ENCODE measurements around the gene CRADD. TPM values are rescaled to one million over a fixed set of nuclear protein-coding genes. Genes with fewer than 3 reads are reported as not detected.
A peak's percentile ranks its signal among the peaks of the same experiment; 100 is the strongest.

Gene CRADD
- total RNA-seq, 2 donors from 2014 or later, result 56.1 to 94.8 TPM

GRCh38 chr12:93679308-93679925 lies 2.2 kb downstream of the CRADD start:
- no peak for DNase-seq (ENCODE audit: low spot score)
- Histone ChIP-seq H3K27me3 (no peaks in the 10 kb centered on the region), H3K4me3 (no peak overlapping the region), H3K4me1 (peaks cover 0 to 64% of the 10 kb centered on the region in 2 donors), H3K36me3 (no peaks in the 10 kb centered on the region), H3K9me3 (no peaks in the 10 kb centered on the region), H3K27ac (peak overlapping the region; percentile 92 to 97)
- TF ChIP-seq CTCF (IDR thresholded peaks at IDR 0.05), result no peak

- TF ChIP-seq CTCF (IDR thresholded peaks at IDR 0.05), result no peak
- H3K27me3 ChIP-seq, result no peaks in the 10 kb centered on the region
- peaks cover 0 to 70% of the 10 kb centered on the region in 2 donors for H3K4me1 ChIP-seq
- DNase-seq (ENCODE audit: low spot score), result no peak
- no peak overlapping the region for H3K4me3 ChIP-seq
- no peaks in the 10 kb centered on the region for H3K36me3 ChIP-seq
- H3K9me3 ChIP-seq, result no peaks in the 10 kb centered on the region
- peak overlapping the region; percentile 92 to 97 for H3K27ac ChIP-seq
Measured at GRCh38 chr12:93680006-93680405, 2.8 kb downstream of the CRADD start.

GRCh38 chr12:93682846-93683261 lies 5.7 kb downstream of the CRADD start:
- Histone ChIP-seq H3K4me1 (peaks cover 0 to 63% of the 10 kb centered on the region in 2 donors), H3K9me3 (no peaks in the 10 kb centered on the region), H3K27me3 (no peaks in the 10 kb centered on the region), H3K27ac (peak overlapping the region; percentile 90 to 97), H3K36me3 (no peaks in the 10 kb centered on the region), H3K4me3 (peak overlapping the region in 1 of 2 donors; percentile 12)
- no peak for TF ChIP-seq CTCF (IDR thresholded peaks at IDR 0.05)
- DNase-seq (ENCODE audit: low spot score), result no peak

- TF ChIP-seq CTCF (IDR thresholded peaks at IDR 0.05), result no peak
- Histone ChIP-seq H3K4me3 (no peak overlapping the region), H3K4me1 (peaks cover 0 to 57% of the 10 kb centered on the region in 2 donors), H3K27ac (peak overlapping the region; percentile 90 to 97), H3K9me3 (no peaks in the 10 kb centered on the region), H3K27me3 (no peaks in the 10 kb centered on the region), H3K36me3 (no peaks in the 10 kb centered on the region)
- DNase-seq (ENCODE audit: low spot score), result no peak
Measured at GRCh38 chr12:93683410-93683809, 6.2 kb downstream of the CRADD start.

GRCh38 chr12:93684716-93685115 lies 7.5 kb downstream of the CRADD start:
- Histone ChIP-seq H3K4me3 (no peak overlapping the region), H3K27me3 (no peaks in the 10 kb centered on the region), H3K4me1 (peaks cover 0 to 54% of the 10 kb centered on the region in 2 donors), H3K36me3 (no peaks in the 10 kb centered on the region), H3K9me3 (no peaks in the 10 kb centered on the region), H3K27ac (peak overlapping the region; percentile 90 to 97)
- TF ChIP-seq CTCF (IDR thresholded peaks at IDR 0.05), result no peak
- no peak for DNase-seq (ENCODE audit: low spot score)
